Measurements from ENCODE around the gene USP37.

GRCh38 chr2:218418717-218419458, 149.3 kb downstream of the USP37 start, which contains the start of gene VIL1:
- TF ChIP-seq CTCF (IDR thresholded peaks at IDR 0.05) (no peak), PBX3 (IDR thresholded peaks at IDR 0.05) (no peak), RCOR1 (IDR thresholded peaks at IDR 0.05; ENCODE audit: low read depth, low read length) (no peak), EP300 (IDR thresholded peaks at IDR 0.05) (no peak), MAFK (IDR thresholded peaks at IDR 0.05; ENCODE audit: partially characterized antibody) (no peak), POLR2A (IDR thresholded peaks at IDR 0.05; ENCODE audit: low read length) (no peak)
